Mesodermal cell (in vitro differentiated cells): ENCODE data around the gene TOX3. TPM values are rescaled to one million over a fixed set of nuclear protein-coding genes. Genes with fewer than 3 reads are reported as not detected.

ENCODE experiments used
- H3K27ac ChIP-seq: 2 replicates; pipeline ENCODE4 v1.7.0; 2013; ENCODE audit warnings: mild to moderate bottlenecking, low read depth, low read length, moderate library complexity; ENCODE audit not compliant: severe bottlenecking
- H3K36me3 ChIP-seq: 2 replicates; pipeline ENCODE4 v1.7.1; 2013; ENCODE audit warnings: mild to moderate bottlenecking, low read length, moderate library complexity; ENCODE audit not compliant: control insufficient read depth, insufficient read depth
- H3K4me1 ChIP-seq: one replicate; pipeline ENCODE4 v1.7.1; 2013; ENCODE audit warnings: mild to moderate bottlenecking, low read length; ENCODE audit not compliant: insufficient read depth, control insufficient read depth, poor library complexity, severe bottlenecking
- H3K4me3 ChIP-seq: 2 replicates; pipeline ENCODE4 v1.7.0; 2013; ENCODE audit warnings: low read length, control low read depth, mild to moderate bottlenecking; ENCODE audit not compliant: insufficient read depth, poor library complexity, severe bottlenecking; ENCODE audit errors: extremely low read depth
- H3K9me3 ChIP-seq: 2 replicates; pipeline ENCODE4 v1.7.1; 2013; ENCODE audit warnings: mild to moderate bottlenecking, low read length, moderate library complexity; ENCODE audit not compliant: control insufficient read depth
- WGBS, 2 experiments: methylation state at CpG; one replicate each; pipeline ENCODE4 v1.1.5; 2013; ENCODE audit warnings: missing lambda C conversion rate in 2 of 2; ENCODE audit not compliant: insufficient coverage in 2 of 2; 5-methylcytosine and 5-hydroxymethylcytosine counted together
- polyA plus RNA-seq, 2 experiments: library from polyadenylated mRNA; stranded (reverse); fragments of 50-300 nt; gene quantifications; one replicate each; pipeline ENCODE4 v1.2.3, GENCODE V29; 2013

Gene TOX3
- polyA plus RNA-seq (2013, experiment 1 of 2), result 4.0 TPM
- 3.5 TPM for polyA plus RNA-seq (2013, experiment 2 of 2)

GRCh38 chr16:52547004-52547833 is at the start of gene TOX3:
Gene TOX3 (minus strand): TSS chr16:52547143. CDS start chr16:52546723, 420 bp downstream.
- Histone ChIP-seq H3K4me1 (no peaks in the 10 kb centered on the region), H3K4me3 (peak within 1 kb of the TSS; percentile 53), H3K27ac (no peak within 1 kb of the TSS), H3K36me3 (no peaks in the 10 kb centered on the region), H3K9me3 (no peaks in the 10 kb centered on the region)
- 1 to 5% methylated on average over 31 to 33 of the region's 83 CpGs for WGBS, 2 experiments

- no peak overlapping the region for H3K4me3 ChIP-seq
- no peaks in the 10 kb centered on the region for H3K36me3 ChIP-seq
- no peaks in the 10 kb centered on the region for H3K4me1 ChIP-seq
- H3K9me3 ChIP-seq, result no peaks in the 10 kb centered on the region
- no peak overlapping the region for H3K27ac ChIP-seq
- WGBS, 2 experiments, result 85 to 94% methylated on average over 2 of the region's 2 CpGs
Measured at GRCh38 chr16:52592778-52593177, 45.8 kb upstream of the TOX3 start.

GRCh38 chr16:52591934-52592592 is 45.1 kb upstream of the TOX3 start:
- no peak overlapping the region for H3K27ac ChIP-seq
- no peak overlapping the region for H3K4me3 ChIP-seq
- no peaks in the 10 kb centered on the region for H3K9me3 ChIP-seq
- no peaks in the 10 kb centered on the region for H3K4me1 ChIP-seq
- no peaks in the 10 kb centered on the region for H3K36me3 ChIP-seq
- 71 to 73% methylated on average over 1 to 2 of the region's 5 CpGs for WGBS, 2 experiments

- Histone ChIP-seq H3K4me1 (no peaks in the 10 kb centered on the region), H3K27ac (no peak overlapping the region), H3K9me3 (no peaks in the 10 kb centered on the region), H3K4me3 (no peak overlapping the region), H3K36me3 (no peaks in the 10 kb centered on the region)
- WGBS, 2 experiments, result 83 to 88% methylated on average over 3 of the region's 5 CpGs
Measured at GRCh38 chr16:52591471-52591870, 44.5 kb upstream of the TOX3 start.

GRCh38 chr16:52586159-52586558 is 39.2 kb upstream of the TOX3 start:
- H3K27ac ChIP-seq, result no peak overlapping the region
- H3K9me3 ChIP-seq, result no peaks in the 10 kb centered on the region
- no peaks in the 10 kb centered on the region for H3K4me1 ChIP-seq
- H3K4me3 ChIP-seq, result no peak overlapping the region
- no CpG with 5 or more reads among the region's 2 CpGs for WGBS, 2 experiments
- H3K36me3 ChIP-seq, result no peaks in the 10 kb centered on the region

- Histone ChIP-seq H3K36me3 (no peaks in the 10 kb centered on the region), H3K4me1 (no peaks in the 10 kb centered on the region), H3K27ac (no peak overlapping the region), H3K9me3 (no peaks in the 10 kb centered on the region), H3K4me3 (no peak overlapping the region)
- 77 to 87% methylated on average over 2 to 3 of the region's 5 CpGs for WGBS, 2 experiments
Measured at GRCh38 chr16:52584354-52585320, 37.7 kb upstream of the TOX3 start.

- no peaks in the 10 kb centered on the region for H3K36me3 ChIP-seq
- H3K4me3 ChIP-seq, result no peak overlapping the region
- H3K4me1 ChIP-seq, result no peaks in the 10 kb centered on the region
- H3K27ac ChIP-seq, result no peak overlapping the region
- H3K9me3 ChIP-seq, result no peaks in the 10 kb centered on the region
- WGBS, 2 experiments, result 90 to 100% methylated on average over 2 to 3 of the region's 4 CpGs
Measured at GRCh38 chr16:52581530-52581929, 34.6 kb upstream of the TOX3 start.

GRCh38 chr16:52580488-52580887 is 33.5 kb upstream of the TOX3 start:
- Histone ChIP-seq H3K9me3 (no peaks in the 10 kb centered on the region), H3K27ac (no peak overlapping the region), H3K4me3 (no peak overlapping the region), H3K4me1 (no peaks in the 10 kb centered on the region), H3K36me3 (no peaks in the 10 kb centered on the region)
- WGBS, 2 experiments, result no CpG with 5 or more reads among the region's 3 CpGs

GRCh38 chr16:52578829-52579498 is 32.0 kb upstream of the TOX3 start:
- no peak overlapping the region for H3K4me3 ChIP-seq
- 84 to 91% methylated on average over 3 of the region's 4 CpGs for WGBS, 2 experiments
- H3K27ac ChIP-seq, result no peak overlapping the region

More at GRCh38 chr16:52578829-52579498, 32.0 kb upstream of the TOX3 start:
- no peaks in the 10 kb centered on the region for H3K9me3 ChIP-seq
- H3K36me3 ChIP-seq, result no peaks in the 10 kb centered on the region
- no peaks in the 10 kb centered on the region for H3K4me1 ChIP-seq
